Skeletal muscle satellite cell (primary cell): Measurements from ENCODE around the gene PLXNB2.

ENCODE experiments used
- H3K27me3 ChIP-seq: 2 replicates; pipeline ENCODE4 v1.7.0; 2013; ENCODE audit warnings: low read length; ENCODE audit not compliant: control insufficient read depth, insufficient read depth
- H3K36me3 ChIP-seq: 2 replicates; pipeline ENCODE4 v1.7.0; 2013; ENCODE audit warnings: mild to moderate bottlenecking, control low read depth, low read length; ENCODE audit not compliant: insufficient read depth
- H3K4me1 ChIP-seq: 2 replicates; pipeline ENCODE4 v1.7.0; 2013; ENCODE audit warnings: low read length; ENCODE audit not compliant: control insufficient read depth, insufficient read depth
- H3K4me2 ChIP-seq: 2 replicates; pipeline ENCODE4 v1.7.0; 2013; ENCODE audit warnings: mild to moderate bottlenecking, low read length
- H3K4me3 ChIP-seq: 2 replicates; pipeline ENCODE4 v1.7.0; 2013; ENCODE audit warnings: low read length
- H3K9ac ChIP-seq: 2 replicates; pipeline ENCODE4 v1.7.0; 2013; ENCODE audit warnings: mild to moderate bottlenecking, low read depth, low read length, moderate library complexity
- H3K9me3 ChIP-seq: replicated peaks from 2 replicates; pipeline ENCODE4 v1.7.0; 2013; ENCODE audit warnings: mild to moderate bottlenecking, control low read depth, low read length

The PLXNB2 gene

GRCh38 chr22:50256258-50256862 lies 51.1 kb downstream of the PLXNB2 start:
- Histone ChIP-seq H3K9ac (no peak overlapping the region), H3K4me1 (peaks cover 26% of the 10 kb centered on the region), H3K36me3 (peaks cover 20% of the 10 kb centered on the region), H3K9me3 (no peaks in the 10 kb centered on the region), H3K27me3 (no peaks in the 10 kb centered on the region), H3K4me2 (no peak overlapping the region), H3K4me3 (no peak overlapping the region)

DNA sequence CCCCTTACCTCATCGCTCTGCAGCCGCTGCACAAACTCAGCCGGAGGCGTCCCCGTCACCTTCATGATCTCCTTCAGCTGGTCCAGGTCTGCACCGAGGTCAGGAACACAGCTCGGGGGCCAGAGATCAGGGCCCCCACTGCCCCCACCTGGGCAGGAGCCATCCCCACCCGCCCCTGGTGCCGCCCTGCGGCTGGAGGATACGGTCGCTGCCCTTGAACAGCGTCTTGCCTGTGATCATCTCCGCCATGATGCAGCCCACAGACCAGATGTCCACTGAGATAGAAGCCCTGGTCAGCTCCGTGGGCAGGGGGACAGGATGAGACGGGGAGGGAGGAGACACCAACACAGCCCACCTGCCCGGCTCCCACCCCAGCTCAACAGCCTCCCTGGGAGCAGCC lies 51.8 kb downstream of the PLXNB2 start:
- no peaks in the 10 kb centered on the region for H3K27me3 ChIP-seq
- no peak overlapping the region for H3K9ac ChIP-seq
- H3K9me3 ChIP-seq: no peaks in the 10 kb centered on the region
- peaks cover 30% of the 10 kb centered on the region for H3K4me1 ChIP-seq
- no peak overlapping the region for H3K4me2 ChIP-seq
- H3K36me3 ChIP-seq: peaks cover 20% of the 10 kb centered on the region
- no peak overlapping the region for H3K4me3 ChIP-seq

DNA sequence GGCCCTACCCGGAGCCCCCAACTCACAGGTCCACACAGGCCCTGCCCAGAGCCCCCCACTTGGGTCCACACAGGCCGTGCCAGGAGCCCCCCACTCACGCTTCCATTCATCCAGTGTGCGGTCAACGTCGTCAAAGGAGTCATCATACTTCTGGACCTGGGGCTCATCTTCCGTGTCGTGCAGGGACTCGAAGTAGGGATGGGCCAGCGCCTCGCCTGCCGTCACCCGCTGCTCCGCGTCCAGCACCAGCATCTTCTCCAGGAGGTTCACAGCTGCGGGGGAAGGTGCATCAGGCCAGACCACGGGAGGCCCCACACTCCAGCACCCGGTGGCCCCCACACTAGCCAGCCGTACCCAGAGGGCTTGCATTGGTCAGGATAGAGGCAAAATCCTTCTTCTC lies 52.3 kb downstream of the PLXNB2 start:
- Histone ChIP-seq H3K4me2 (no peak overlapping the region), H3K4me3 (no peak overlapping the region)

GRCh38 chr22:50253941-50254340 lies 53.5 kb downstream of the PLXNB2 start:
- Histone ChIP-seq H3K4me2 (no peak overlapping the region), H3K36me3 (peaks cover 20% of the 10 kb centered on the region), H3K9me3 (no peaks in the 10 kb centered on the region), H3K27me3 (no peaks in the 10 kb centered on the region), H3K4me3 (no peak overlapping the region), H3K9ac (no peak overlapping the region), H3K4me1 (peaks cover 29% of the 10 kb centered on the region)

More for the DNA sequence above, 52.3 kb downstream of the PLXNB2 start:
- H3K9ac ChIP-seq: no peak overlapping the region
- peaks cover 20% of the 10 kb centered on the region for H3K36me3 ChIP-seq
- H3K27me3 ChIP-seq: no peaks in the 10 kb centered on the region
- peaks cover 30% of the 10 kb centered on the region for H3K4me1 ChIP-seq
- H3K9me3 ChIP-seq: no peaks in the 10 kb centered on the region

DNA sequence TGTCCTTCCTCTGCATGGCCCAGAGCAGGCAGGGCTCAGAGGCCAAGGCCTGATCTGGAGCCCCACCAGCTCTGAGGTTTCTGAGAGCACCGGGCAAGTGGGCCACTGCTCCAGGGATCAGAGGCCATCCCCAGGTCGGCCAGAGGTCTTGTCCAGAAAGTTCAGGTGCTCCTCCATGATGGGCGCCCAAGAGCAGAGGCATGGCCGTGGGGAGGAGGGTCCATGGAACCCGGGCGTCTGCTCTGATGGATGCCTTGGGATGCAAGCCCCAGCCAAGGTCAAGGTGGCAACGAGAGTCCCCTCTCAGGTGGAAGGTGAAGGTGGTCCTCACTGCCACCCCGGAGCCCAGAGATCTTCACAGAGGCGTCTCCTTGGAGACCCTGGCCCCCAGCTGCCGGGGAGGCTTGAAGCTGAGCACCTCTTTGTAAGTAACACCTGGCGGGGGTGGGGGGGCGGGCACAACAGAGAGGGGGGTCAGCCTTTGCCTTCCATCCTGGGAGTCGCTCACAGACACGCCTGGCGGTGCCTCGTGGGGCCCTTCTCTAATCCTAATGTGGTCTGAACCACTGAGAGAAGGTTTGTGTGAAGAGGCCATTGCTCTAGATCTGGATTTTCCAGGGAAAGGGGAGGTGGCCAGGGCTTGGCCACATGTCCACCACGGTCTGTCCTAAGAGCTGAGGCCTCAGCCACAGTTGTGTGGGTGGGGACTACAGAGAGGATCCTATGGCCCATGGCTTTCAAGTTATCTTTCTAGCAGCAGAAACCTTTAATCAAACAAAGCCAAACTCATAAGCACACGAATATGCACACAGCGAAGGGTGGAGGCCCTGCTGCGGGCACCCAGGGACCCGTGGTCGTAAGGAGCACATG lies 54.2 kb downstream of the PLXNB2 start:
- H3K9ac ChIP-seq: no peak overlapping the region
- peaks cover 20% of the 10 kb centered on the region for H3K36me3 ChIP-seq

DNA sequence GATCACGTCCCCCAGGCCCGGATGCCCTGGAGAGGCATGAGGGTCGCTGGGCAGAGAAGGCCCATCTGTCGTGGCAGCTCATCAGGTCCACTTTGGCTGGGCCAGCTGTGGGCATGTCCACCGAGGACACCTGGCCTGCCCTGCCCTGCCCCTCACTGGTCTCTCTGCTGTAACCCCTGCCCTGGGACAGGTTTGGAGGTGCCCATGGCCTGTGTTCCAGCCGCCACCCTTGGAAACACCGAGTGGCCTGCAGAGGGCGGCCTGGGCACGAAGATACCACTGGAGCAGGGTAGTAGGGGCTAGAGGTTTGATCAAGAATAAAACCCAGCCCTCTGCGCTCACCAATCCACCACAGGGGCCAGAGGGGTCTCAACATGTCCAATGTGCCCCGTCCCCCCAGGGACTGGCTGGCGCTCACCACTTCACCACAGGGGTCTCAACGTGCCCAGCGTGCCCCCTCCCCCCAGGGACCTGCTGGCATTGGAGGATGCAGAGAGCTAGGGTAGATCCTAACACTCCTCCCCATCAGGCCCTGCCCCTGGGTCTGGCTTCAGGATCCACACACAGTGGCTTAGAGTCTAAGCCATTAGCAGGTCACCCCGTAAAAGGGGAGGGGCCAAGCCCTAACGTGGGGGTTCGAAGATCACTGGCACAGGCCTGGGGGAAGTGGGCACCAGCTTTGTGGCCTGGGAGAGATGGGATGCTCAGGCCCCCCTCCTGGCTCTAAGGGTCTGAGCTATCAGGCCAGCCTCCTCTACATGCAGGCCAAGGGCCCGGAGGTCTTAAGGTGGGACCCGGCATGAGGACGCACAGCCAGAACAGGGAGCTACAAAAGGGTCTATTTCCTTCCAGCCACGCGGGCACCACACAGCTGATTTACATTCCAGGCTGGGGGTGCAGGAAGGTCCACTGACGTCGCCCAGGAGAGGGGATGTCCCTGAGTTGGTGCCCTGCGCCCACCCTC lies 55.1 kb downstream of the PLXNB2 start:
- Histone ChIP-seq H3K36me3 (peaks cover 21% of the 10 kb centered on the region), H3K4me2 (peak overlapping the region; percentile 100), H3K4me3 (no peak overlapping the region), H3K9me3 (no peaks in the 10 kb centered on the region), H3K27me3 (no peaks in the 10 kb centered on the region), H3K9ac (no peak overlapping the region), H3K4me1 (peaks cover 23% of the 10 kb centered on the region)

More for the DNA sequence above, 54.2 kb downstream of the PLXNB2 start:
- H3K4me3 ChIP-seq: no peak overlapping the region
- H3K27me3 ChIP-seq: no peaks in the 10 kb centered on the region
- H3K4me2 ChIP-seq: no peak overlapping the region
- peaks cover 23% of the 10 kb centered on the region for H3K4me1 ChIP-seq
- H3K9me3 ChIP-seq: no peaks in the 10 kb centered on the region

GRCh38 chr22:50251477-50252081 lies 55.9 kb downstream of the PLXNB2 start:
- Histone ChIP-seq H3K36me3 (peaks cover 27% of the 10 kb centered on the region), H3K4me1 (peaks cover 23% of the 10 kb centered on the region), H3K27me3 (no peaks in the 10 kb centered on the region), H3K9ac (peak overlapping the region; percentile 95), H3K9me3 (no peaks in the 10 kb centered on the region), H3K4me2 (peak overlapping the region; percentile 100), H3K4me3 (peak overlapping the region; percentile 93)

- Histone ChIP-seq H3K27me3 (no peaks in the 10 kb centered on the region), H3K9me3 (no peaks in the 10 kb centered on the region), H3K4me2 (peak within 1 kb of the TSS; percentile 100), H3K36me3 (peaks cover 28% of the 10 kb centered on the region), H3K4me1 (peaks cover 27% of the 10 kb centered on the region), H3K4me3 (peak within 1 kb of the TSS; percentile 93), H3K9ac (peak within 1 kb of the TSS; percentile 95)
Observed at GRCh38 chr22:50250555-50251476, 56.6 kb downstream of the PLXNB2 start, which contains the start of gene HDAC10. TSS of gene HDAC10 (minus strand) at chr22:50251265. CDS start at chr22:50251032, 233 bp downstream.

DNA sequence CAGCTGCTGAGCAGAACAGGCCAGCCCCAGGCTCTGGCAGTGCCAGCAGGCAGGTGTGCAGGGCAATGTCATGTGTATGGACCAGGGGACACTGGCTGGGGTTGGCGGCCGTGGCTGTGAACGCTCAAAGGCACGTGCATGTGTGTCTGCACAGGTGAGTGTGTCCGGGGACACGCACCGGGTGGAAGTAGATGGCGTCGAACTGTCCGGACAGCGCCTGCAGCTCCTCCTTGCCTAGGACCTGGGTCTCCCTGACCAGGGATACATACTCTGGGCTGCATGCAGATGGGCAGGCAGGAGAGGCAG lies 57.2 kb downstream of the PLXNB2 start:
- Histone ChIP-seq H3K4me2 (peak overlapping the region; percentile 100), H3K9ac (peak overlapping the region; percentile 95), H3K9me3 (no peaks in the 10 kb centered on the region), H3K4me3 (peak overlapping the region; percentile 93), H3K4me1 (peaks cover 32% of the 10 kb centered on the region), H3K27me3 (no peaks in the 10 kb centered on the region), H3K36me3 (peaks cover 29% of the 10 kb centered on the region)
